Calu3 (cell line): ENCODE results near the gene TNFRSF19. TPM values are rescaled to one million over a fixed set of nuclear protein-coding genes. Genes with fewer than 3 reads are reported as not detected.

Experiments
- BruUV-seq: library from RNA; stranded (reverse); fragments of 400-500 nt; replicated peaks from 2 replicates; lab custom pipeline; 2021; lab: Mats Ljungman, UMichigan
- CTCF ChIA-PET: fragments of 300-600 bp; sonication (Branson Sonifier 250); formaldehyde crosslinking; loops from one replicate; lab custom pipeline; 2022; ENCODE audit warnings: antibody characterized with exemption; lab: Charles Lee
- DNase-seq: peaks from one replicate; pipeline ENCODE4 v3.0.0; 2022
- H3K27ac Mint-ChIP-seq: one replicate; pipeline ENCODE4 v1.8.0; 2022; ENCODE audit warnings: mixed read lengths; ENCODE audit not compliant: unreplicated experiment
- H3K27me3 Mint-ChIP-seq: one replicate; pipeline ENCODE4 v1.8.0; 2022; ENCODE audit warnings: mixed read lengths; ENCODE audit not compliant: unreplicated experiment
- H3K36me3 Mint-ChIP-seq: one replicate; pipeline ENCODE4 v1.8.0; 2022; ENCODE audit warnings: mild to moderate bottlenecking, moderate library complexity, mixed read lengths; ENCODE audit not compliant: insufficient read depth, unreplicated experiment
- H3K4me1 Mint-ChIP-seq: one replicate; pipeline ENCODE4 v1.8.0; 2022; ENCODE audit warnings: mild to moderate bottlenecking, low read depth, mixed read lengths; ENCODE audit not compliant: unreplicated experiment
- H3K4me3 Mint-ChIP-seq: one replicate; pipeline ENCODE4 v1.8.0; 2022; ENCODE audit warnings: mild to moderate bottlenecking, low read depth, moderate library complexity, mixed read lengths; ENCODE audit not compliant: unreplicated experiment
- H3K9me3 Mint-ChIP-seq: one replicate; pipeline ENCODE4 v1.8.0; 2022; ENCODE audit warnings: low read depth, mixed read lengths; ENCODE audit not compliant: unreplicated experiment
- intact Hi-C: fragments of 100-400 bp; cut with micrococcal nuclease; formaldehyde crosslinking; loops from one replicate; pipeline ENCODE4 v1.10.0; 2022; ENCODE audit not compliant: unreplicated experiment
- total RNA-seq: library from RNA; stranded (reverse); gene quantifications from 2 replicates; pipeline ENCODE4 v1.2.3, GENCODE V29; 2022
- TF ChIP-seq, protein P1 (sequence below): fragments of 200-600 bp; IDR thresholded peaks from one replicate; pipeline ENCODE4 v1.8.0; 2022; ENCODE audit warnings: antibody characterized with exemption; ENCODE audit not compliant: unreplicated experiment

The TNFRSF19 gene
- total RNA-seq, 1 experiment from 2014 or later, result 38.3 TPM

DNA sequence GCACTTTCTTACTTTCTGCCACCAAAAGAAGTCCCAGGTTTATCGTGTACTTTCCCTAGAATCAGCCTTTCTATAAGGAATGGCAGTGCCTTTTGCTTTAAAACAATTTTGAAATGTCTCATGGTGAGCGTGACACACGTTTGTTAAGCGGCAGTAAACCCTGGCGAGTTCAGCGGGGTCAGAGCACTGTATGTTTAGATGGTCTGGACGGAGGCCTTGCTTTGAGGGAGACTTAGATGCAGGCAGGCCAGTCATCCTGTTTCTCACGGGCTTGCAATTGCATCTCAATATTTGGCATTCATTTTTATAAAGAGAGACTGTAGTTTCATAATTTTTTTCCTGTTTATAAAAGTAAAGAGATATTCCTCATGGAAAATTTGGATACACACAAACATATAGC, 96.4 kb downstream of the TNFRSF19 start:
- Mint-ChIP-seq H3K27ac (no peak overlapping the region), H3K4me1 (no peaks in the 10 kb centered on the region), H3K9me3 (no peaks in the 10 kb centered on the region), H3K27me3 (no peaks in the 10 kb centered on the region), H3K36me3 (no peaks in the 10 kb centered on the region), H3K4me3 (no peak overlapping the region)
- intact Hi-C loops, result no loop called here
- DNase-seq, result no peak
- TF ChIP-seq, protein P1, sequence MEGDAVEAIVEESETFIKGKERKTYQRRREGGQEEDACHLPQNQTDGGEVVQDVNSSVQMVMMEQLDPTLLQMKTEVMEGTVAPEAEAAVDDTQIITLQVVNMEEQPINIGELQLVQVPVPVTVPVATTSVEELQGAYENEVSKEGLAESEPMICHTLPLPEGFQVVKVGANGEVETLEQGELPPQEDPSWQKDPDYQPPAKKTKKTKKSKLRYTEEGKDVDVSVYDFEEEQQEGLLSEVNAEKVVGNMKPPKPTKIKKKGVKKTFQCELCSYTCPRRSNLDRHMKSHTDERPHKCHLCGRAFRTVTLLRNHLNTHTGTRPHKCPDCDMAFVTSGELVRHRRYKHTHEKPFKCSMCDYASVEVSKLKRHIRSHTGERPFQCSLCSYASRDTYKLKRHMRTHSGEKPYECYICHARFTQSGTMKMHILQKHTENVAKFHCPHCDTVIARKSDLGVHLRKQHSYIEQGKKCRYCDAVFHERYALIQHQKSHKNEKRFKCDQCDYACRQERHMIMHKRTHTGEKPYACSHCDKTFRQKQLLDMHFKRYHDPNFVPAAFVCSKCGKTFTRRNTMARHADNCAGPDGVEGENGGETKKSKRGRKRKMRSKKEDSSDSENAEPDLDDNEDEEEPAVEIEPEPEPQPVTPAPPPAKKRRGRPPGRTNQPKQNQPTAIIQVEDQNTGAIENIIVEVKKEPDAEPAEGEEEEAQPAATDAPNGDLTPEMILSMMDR, result no peak
- BruUV-seq, result no TSS peak
- CTCF ChIA-PET, result interaction anchor here (0.6 kb wide), 1 partner anchor 97 kb away, joined by 3 read pairs; no protein-coding TSS in a partner anchor

DNA sequence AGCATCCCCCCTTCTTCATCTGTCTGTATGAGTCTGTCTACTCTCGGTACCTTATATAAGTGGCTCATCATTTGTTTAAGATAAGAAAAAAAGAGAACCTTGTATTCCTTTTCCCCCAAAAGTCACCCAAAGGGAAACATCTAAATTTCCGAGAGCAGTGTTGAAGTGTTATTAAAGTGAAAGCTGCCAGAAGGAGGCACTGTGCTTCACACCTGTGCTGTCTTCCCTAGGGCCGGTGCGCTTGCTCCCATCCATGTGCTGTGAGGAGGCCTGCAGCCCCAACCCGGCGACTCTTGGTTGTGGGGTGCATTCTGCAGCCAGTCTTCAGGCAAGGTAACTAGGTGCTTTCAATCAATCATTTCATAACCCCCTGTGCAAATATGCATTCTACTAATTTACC, 97.5 kb downstream of the TNFRSF19 start:
- CTCF ChIA-PET, result no interaction called here
- intact Hi-C loops, result no loop called here
- H3K36me3 Mint-ChIP-seq, result no peaks in the 10 kb centered on the region
- TF ChIP-seq, protein P1, result no peak
- no peaks in the 10 kb centered on the region for H3K4me1 Mint-ChIP-seq
- BruUV-seq, result no TSS peak
- no peak overlapping the region for H3K4me3 Mint-ChIP-seq
- no peak overlapping the region for H3K27ac Mint-ChIP-seq
- H3K9me3 Mint-ChIP-seq, result no peaks in the 10 kb centered on the region
- no peak for DNase-seq
- no peaks in the 10 kb centered on the region for H3K27me3 Mint-ChIP-seq

DNA sequence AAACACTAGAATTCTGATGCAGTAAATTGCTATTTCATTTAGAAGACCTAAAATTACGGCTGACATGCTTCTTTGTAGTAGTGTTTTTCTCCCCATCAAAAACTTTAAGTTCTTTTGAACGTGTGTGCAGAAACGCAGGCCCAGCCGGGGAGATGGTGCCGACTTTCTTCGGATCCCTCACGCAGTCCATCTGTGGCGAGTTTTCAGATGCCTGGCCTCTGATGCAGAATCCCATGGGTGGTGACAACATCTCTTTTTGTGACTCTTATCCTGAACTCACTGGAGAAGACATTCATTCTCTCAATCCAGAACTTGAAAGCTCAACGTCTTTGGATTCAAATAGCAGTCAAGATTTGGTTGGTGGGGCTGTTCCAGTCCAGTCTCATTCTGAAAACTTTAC, 98.3 kb downstream of the TNFRSF19 start:
- BruUV-seq, result no TSS peak
- Mint-ChIP-seq H3K36me3 (no peaks in the 10 kb centered on the region), H3K27me3 (no peaks in the 10 kb centered on the region), H3K4me3 (no peak overlapping the region), H3K4me1 (no peaks in the 10 kb centered on the region), H3K9me3 (no peaks in the 10 kb centered on the region), H3K27ac (no peak overlapping the region)
- intact Hi-C loops, result no loop called here
- TF ChIP-seq, protein P1, result no peak
- DNase-seq, result no peak
- CTCF ChIA-PET, result no interaction called here

DNA sequence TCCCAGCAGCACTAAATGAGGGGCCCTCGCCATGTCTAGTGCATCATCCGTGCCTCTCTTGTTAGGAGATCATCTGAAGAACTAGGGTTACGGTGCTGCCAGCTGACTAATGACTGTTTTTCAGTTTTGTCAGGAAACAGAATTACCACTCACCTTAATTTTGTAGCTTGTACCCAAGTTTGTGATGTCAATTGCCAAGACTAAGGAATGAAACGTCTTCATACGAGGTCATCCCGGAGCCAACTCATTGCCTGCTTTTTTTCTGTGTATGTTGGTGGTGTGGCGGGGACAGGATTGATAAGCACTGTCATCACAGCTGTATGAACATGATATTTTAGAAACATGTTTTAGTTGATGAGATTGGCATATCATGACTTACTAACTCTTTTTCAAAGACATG, 100.6 kb downstream of the TNFRSF19 start:
- no TSS peak for BruUV-seq
- intact Hi-C loops, result no loop called here
- no peaks in the 10 kb centered on the region for H3K27me3 Mint-ChIP-seq
- no peaks in the 10 kb centered on the region for H3K36me3 Mint-ChIP-seq
- TF ChIP-seq, protein P1, result no peak
- DNase-seq, result no peak
- H3K9me3 Mint-ChIP-seq, result no peaks in the 10 kb centered on the region
- CTCF ChIA-PET, result no interaction called here
- H3K27ac Mint-ChIP-seq, result no peak overlapping the region
- no peak overlapping the region for H3K4me3 Mint-ChIP-seq
- no peaks in the 10 kb centered on the region for H3K4me1 Mint-ChIP-seq
